AG04450 (cell line): ENCODE data around the gene CR1L. TPM values are rescaled to one million over a fixed set of nuclear protein-coding genes. Genes with fewer than 3 reads are reported as not detected.
"Not testable (repeated sequence)": the region's sequence is repeated elsewhere in the genome, so short reads cannot be mapped to it uniquely, and the experiment has no call there.

Experiments
- CTCF ChIA-PET: fragments of 300-600, 350-600 bp; formaldehyde crosslinking; extraction: SDS; loops from one replicate; lab custom pipeline; 2022; ENCODE audit warnings: antibody characterized with exemption, inconsistent platforms; lab: Charles Lee
- POLR2A ChIA-PET: fragments of 350-600 bp; formaldehyde crosslinking; extraction: SDS; loops from one replicate; lab custom pipeline; 2021; ENCODE audit warnings: antibody characterized with exemption, inconsistent platforms; lab: Yijun Ruan, JAX
- DNase-seq: peaks from one replicate; pipeline ENCODE4 v3.0.0-alpha.2; 2011; ENCODE audit warnings: low read depth, low spot score
- H3K27ac ChIP-seq: one replicate; pipeline ENCODE4 v1.5.1; 2012; ENCODE audit warnings: low read depth, low read length, control low read depth
- H3K27me3 ChIP-seq: one replicate; pipeline ENCODE4 v1.6.0; 2012; ENCODE audit warnings: low read length; ENCODE audit not compliant: control insufficient read depth, insufficient read depth
- H3K4me3 ChIP-seq: 2 replicates; pipeline ENCODE4 v1.5.1; 2011; ENCODE audit warnings: mild to moderate bottlenecking, low read depth, low read length, control low read depth
- H3K9me3 ChIP-seq: 2 replicates; pipeline ENCODE4 v1.5.1; 2012; ENCODE audit warnings: low read length; ENCODE audit not compliant: control insufficient read depth, insufficient read depth
- CTCF ChIP-seq: IDR thresholded peaks from 2 replicates; pipeline ENCODE4 v1.5.1; 2011; ENCODE audit warnings: low read depth, low read length, control low read depth, inconsistent platforms
- polyA plus RNA-seq: library from polyadenylated mRNA; depleted of rRNA; stranded (reverse); fragments of >200 nt; gene quantifications from 2 replicates; pipeline ENCODE4 v1.2.3, GENCODE V29; 2011

The CR1L gene
- polyA plus RNA-seq, 1 experiment: not detected

- no peak for DNase-seq
- Histone ChIP-seq H3K9me3 (no peaks in the 10 kb centered on the region), H3K27ac (no peak overlapping the region), H3K4me3 (no peak overlapping the region), H3K27me3 (peaks cover 2% of the 10 kb centered on the region)
- ChIA-PET CTCF (no interaction called here), POLR2A (no interaction called here)
- no peak for TF ChIP-seq CTCF
These were observed 17.4 kb upstream of the CR1L start for GRCh38 chr1:207627496-207627895.

- no peak overlapping the region for H3K27ac ChIP-seq
- H3K4me3 ChIP-seq: no peak overlapping the region
- H3K27me3 ChIP-seq: peaks cover 2% of the 10 kb centered on the region
- ChIA-PET POLR2A (no interaction called here), CTCF (interaction anchor here (1.6 kb wide), 1 partner anchor 8 kb away, joined by 11 read pairs; no protein-coding TSS in a partner anchor)
- no peak for TF ChIP-seq CTCF
- H3K9me3 ChIP-seq: no peaks in the 10 kb centered on the region
- no peak for DNase-seq
These were observed 16.2 kb upstream of the CR1L start for GRCh38 chr1:207628776-207629175.

GRCh38 chr1:207631137-207631536, 13.8 kb upstream of the CR1L start:
- Histone ChIP-seq H3K9me3 (no peaks in the 10 kb centered on the region), H3K27ac (no peak overlapping the region), H3K27me3 (peaks cover 2% of the 10 kb centered on the region), H3K4me3 (no peak overlapping the region)
- DNase-seq: no peak
- POLR2A ChIA-PET: no interaction called here
- TF ChIP-seq CTCF: no peak
- CTCF ChIA-PET: no interaction called here

- ChIA-PET POLR2A (no interaction called here), CTCF (no interaction called here)
- DNase-seq: no peak
- TF ChIP-seq CTCF: no peak
- Histone ChIP-seq H3K27ac (no peak overlapping the region), H3K9me3 (no peaks in the 10 kb centered on the region), H3K4me3 (no peak overlapping the region), H3K27me3 (peaks cover 2% of the 10 kb centered on the region)
These were observed 11.7 kb upstream of the CR1L start for GRCh38 chr1:207633226-207633625.

- DNase-seq, H3K9me3 ChIP-seq, H3K27me3 ChIP-seq, H3K4me3 ChIP-seq, H3K27ac ChIP-seq, CTCF ChIA-PET, POLR2A ChIA-PET: not testable (repeated sequence)
These were observed 11.1 kb upstream of the CR1L start for GRCh38 chr1:207633699-207634289.

- CTCF ChIA-PET, H3K27me3 ChIP-seq, H3K4me3 ChIP-seq, H3K9me3 ChIP-seq, DNase-seq, H3K27ac ChIP-seq, POLR2A ChIA-PET: not testable (repeated sequence)
These were observed 10.6 kb upstream of the CR1L start for GRCh38 chr1:207634293-207634692.

- H3K27me3 ChIP-seq, H3K27ac ChIP-seq, CTCF ChIA-PET, DNase-seq, H3K4me3 ChIP-seq, POLR2A ChIA-PET, H3K9me3 ChIP-seq: not testable (repeated sequence)
These were observed 9.3 kb upstream of the CR1L start for GRCh38 chr1:207635569-207636186.

GRCh38 chr1:207638487-207639145, 6.3 kb upstream of the CR1L start:
- H3K27me3 ChIP-seq, CTCF ChIA-PET, H3K4me3 ChIP-seq, DNase-seq, POLR2A ChIA-PET, H3K9me3 ChIP-seq, H3K27ac ChIP-seq: not testable (repeated sequence)
